GM11168 (cell line): Measurements from ENCODE around the gene PGP.
"Not testable (repeated sequence)": the region's sequence is repeated elsewhere in the genome, so short reads cannot be mapped to it uniquely, and the experiment has no call there.

Experiments
- in situ Hi-C: fragments of 300-500 bp; cut with MboI; formaldehyde crosslinking; loops from one replicate; pipeline ENCODE4 v1.12.0; 2022; ENCODE audit warnings: low sequenced_read_pairs; ENCODE audit not compliant: unreplicated experiment

Gene PGP, protein sequence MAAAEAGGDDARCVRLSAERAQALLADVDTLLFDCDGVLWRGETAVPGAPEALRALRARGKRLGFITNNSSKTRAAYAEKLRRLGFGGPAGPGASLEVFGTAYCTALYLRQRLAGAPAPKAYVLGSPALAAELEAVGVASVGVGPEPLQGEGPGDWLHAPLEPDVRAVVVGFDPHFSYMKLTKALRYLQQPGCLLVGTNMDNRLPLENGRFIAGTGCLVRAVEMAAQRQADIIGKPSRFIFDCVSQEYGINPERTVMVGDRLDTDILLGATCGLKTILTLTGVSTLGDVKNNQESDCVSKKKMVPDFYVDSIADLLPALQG

DNA sequence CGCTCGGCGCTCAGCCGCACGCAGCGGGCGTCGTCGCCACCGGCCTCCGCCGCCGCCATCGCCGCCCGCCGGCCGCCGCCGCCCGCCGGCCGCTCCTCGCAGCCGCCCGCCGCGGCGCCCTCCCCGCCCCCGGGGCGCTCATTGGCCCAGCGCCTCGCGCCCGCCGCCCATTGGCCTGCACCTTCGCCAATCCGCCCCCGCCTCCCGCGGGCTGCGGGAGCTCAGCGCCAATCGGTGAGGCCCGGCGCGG, at the start of gene PGP:
TSS of gene PGP (minus strand) at position 122 of the 250 bp plus-strand sequence. CDS start at position 59, 63 bp downstream.
- in situ Hi-C loops: no loop called here

DNA sequence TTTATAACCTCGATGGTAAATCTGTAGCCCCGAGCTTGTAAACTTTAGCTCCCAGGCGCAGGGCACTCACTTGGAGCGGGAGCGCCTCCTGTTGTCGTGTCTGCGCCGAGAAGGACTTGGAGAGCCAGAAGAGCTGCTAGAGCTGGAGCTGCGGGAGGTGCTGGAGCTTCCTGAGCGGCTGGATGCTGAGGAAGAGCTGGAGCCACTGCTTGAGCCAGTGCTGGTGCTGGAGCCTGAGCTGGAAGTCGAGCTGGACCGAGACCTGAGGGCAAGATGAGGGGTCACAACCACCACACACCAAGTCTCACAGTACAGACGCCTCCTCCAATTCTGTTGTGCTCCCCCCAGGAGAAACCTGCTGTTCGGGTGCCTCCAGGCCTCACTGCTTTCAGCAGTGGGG, 48.4 kb upstream of the PGP start:
- in situ Hi-C loops: not testable (repeated sequence)

DNA sequence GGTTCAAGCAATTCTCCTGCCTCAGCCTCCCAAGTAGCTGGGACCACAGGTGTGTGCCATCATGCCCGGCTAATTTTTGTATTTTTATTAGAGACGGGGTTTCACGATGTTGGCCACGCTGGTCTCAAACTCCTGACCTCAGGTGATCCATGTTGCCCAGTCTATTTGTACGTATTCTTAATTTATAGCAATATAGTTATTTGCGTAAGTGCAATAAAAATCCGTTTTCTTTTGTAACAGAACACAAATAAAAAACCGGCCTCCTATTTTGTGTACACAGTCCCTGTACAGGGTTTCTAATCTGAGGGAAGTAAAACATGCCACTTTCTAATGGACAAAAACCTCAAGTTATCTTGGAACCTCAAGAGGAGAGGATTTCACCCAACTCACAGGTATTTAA, 45.6 kb upstream of the PGP start:
- in situ Hi-C loops: no loop called here

DNA sequence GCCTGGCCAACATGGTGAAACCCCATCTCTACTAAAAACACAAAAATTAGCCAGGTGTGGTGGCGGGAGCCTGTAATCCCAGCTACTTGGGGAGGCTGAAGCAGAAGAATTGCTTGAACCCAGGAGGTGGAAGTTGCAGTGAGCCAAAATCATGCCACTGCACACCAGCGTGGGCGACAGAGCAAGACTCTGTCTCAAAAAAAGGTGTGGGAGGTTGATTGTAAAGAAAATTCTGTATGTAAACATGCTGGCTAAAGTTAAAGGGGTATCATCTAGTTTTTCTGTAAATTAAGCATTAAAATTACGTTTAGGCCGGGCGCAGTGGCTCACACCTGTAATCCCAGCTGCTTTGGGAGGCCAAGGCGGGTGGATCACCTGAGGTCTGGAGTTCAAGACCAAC, 43.9 kb upstream of the PGP start:
- in situ Hi-C loops: not testable (repeated sequence)

DNA sequence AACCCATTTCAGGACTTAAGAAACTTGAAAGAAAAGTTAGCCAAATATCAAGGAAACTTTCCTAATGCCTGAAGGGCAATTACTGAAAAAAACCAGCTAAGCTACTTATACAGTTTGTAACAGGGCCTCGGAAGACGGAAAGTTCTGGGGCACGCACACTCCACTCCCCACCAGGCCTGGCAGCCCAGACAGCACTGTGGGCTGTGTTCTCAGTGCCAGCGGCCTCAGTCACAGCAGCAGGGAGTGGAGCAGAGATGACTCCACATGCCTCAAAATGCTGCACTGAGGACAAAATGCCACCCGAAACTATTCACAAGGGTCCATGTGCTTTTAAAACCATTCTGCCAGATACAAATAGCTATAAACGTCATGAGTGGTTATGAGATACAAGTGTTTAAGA, 43.1 kb upstream of the PGP start:
- in situ Hi-C loops: no loop called here

DNA sequence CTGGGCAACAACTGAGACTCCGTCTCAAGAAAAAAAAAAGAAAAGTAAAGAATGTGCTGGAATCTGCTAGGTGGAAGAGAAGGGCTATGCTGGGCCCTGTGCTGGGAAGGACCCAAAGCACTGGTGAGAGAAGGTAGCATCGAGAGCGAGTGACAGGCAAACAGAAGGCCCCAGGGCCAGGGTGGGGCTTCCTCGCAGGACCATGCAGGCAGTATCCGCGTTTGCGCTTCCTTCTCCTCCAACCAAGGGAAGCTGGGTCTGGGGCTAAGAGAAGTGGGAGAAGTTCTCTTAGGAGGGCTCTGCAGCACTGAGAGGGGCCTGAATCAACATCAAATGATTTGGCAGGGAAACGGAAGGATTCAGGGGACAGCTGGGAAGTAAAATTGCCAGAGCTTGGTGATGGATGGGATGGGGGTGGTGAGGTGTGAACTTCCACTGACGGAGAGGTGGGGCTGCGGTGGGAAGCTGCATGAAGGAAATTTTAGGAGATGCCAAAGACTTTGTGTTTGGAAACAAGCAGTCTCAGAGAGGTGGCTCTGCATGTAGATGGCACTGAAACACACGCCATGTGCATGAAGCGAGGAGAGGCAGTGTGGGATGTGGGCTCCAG, 42.0 kb upstream of the PGP start:
- in situ Hi-C loops: no loop called here

DNA sequence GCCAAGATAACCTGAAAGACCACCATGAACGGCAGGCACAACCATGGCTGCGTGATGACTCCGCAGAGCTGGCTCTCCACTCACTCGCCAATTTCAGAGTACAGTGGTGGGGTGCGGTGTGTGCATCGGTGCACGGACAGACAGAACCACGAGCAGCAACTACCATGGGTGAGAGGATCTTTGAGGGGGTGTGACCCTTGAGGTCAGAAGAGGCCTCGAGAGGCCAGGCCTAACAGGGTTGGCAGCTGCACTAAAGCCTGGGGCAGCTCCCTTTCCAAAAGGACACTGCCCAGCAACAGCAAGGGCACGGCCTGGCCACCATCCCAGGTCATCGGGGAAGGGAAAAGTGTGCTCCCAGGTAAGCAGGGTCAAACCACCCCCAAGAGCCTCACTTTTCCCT, 38.7 kb upstream of the PGP start:
- in situ Hi-C loops: no loop called here

DNA sequence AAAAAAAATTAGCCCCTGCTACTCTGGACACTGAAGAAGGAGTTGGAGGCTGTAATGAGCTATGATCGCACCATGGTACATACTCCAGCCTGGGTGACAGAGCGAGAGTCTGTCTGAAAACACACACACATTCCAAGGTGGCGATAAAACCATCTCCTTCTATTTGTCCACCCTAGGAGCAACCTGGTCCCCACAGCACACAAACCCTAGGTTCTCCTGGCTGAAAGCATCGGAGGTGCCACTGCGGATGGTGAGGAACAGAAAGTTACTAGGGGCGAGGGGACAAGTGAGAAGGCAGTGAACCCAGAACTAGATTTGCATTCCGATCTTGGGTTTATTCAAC, 38.1 kb upstream of the PGP start:
- in situ Hi-C loops: no loop called here

DNA sequence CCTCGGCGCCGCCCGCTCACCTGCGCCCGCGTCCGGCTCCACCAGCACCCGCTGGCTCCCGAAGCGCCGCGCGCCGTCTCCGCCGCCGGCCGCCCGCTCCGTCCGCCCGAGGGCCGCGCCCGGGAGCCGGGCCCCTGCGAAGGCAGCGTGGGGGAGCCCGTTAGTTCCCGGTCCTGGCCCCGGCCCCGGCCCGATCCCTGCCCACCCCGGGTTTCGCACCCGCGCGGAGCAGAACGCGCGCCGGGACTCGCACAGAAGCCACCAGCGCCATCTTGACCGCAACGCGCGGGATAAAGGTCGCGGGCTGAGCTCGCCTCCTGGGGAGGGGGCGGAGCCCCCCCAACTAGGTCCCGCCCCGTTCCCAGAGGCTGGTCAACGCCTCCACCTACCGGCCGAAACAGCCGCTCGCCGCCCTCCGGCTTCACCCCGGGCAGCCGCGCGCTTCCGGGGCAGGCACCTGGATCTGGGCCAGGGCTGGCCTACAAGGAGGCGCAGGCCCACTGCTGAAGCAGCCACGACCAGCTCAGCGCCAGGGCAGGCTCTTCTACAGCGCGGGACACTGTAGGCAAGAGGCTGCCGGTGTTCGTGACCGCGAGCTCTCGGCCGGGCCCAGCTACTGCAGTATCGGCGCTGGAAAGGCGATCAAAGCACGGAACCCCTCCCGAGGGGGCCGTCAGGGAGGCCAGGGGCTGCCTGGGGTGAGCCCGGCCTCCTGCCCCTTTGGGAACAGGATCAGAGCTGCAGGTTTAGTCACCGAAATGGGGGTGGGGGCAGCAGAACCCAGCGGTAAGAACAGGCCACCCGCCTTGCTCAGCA, 36.9 kb upstream of the PGP start, which contains the start of gene ECI1:
TSS of gene ECI1 (minus strand) at position 292 of the 816 bp plus-strand sequence. CDS start at position 271, 21 bp downstream.
- in situ Hi-C loops: no loop called here

DNA sequence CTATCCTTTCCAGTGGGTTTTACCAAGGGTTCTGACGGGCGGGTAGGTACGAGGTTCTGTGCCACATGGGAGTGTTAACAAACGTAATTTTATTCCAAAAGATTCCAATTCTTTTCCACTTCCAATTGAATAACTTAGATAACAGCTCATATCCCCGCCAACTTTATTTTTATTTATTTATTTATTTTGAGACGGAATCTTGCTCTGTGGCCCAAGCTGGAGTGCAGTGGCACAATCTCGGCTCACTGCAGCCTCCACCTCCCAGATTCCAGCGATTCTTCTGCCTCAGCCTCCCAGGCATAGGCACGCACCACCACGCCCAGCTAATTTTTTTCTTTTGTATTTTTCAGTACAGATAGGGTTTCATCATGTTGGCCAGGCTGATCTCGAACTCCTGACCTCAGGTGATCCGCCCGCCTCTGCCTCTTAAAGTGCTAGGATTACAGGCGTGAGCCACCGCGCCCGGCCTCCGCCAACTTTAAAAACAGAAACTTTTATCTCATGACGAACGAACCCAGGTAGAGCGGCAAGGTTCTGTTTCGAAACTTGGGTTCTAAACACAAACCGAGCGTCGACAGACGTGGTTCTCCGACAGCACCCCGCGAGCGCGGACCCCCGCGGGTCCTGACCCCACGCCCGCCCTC, 36.1 kb upstream of the PGP start:
- in situ Hi-C loops: no loop called here

DNA sequence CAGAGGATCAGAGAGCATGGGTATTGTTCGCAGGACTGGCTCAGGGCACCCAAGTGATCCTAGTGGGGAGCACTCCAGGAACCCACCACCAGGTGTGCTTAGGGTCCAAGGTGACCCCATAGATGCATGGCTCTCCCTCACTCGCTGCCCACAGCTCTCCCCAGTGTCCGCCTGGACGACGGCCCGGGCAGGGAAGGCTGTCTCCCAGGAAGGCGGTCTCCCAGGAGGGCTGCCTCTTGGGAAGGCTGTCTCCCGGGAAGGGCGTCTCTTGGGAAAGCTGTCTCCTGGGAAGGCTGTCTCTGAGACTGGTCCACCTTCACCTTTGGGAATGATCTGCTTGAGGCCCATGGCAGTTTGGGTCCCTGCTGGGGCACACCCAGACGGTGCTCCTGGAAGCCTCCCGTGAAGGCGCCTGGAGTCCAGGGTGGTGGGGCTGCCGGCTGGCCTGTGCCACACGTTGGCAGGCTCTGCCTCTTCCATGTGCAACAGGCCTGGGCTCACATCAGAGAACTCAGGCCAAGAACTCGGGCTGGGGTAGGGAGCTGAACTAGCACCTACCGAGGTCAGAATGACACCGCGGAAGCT, 31.8 kb upstream of the PGP start:
- in situ Hi-C loops: no loop called here

DNA sequence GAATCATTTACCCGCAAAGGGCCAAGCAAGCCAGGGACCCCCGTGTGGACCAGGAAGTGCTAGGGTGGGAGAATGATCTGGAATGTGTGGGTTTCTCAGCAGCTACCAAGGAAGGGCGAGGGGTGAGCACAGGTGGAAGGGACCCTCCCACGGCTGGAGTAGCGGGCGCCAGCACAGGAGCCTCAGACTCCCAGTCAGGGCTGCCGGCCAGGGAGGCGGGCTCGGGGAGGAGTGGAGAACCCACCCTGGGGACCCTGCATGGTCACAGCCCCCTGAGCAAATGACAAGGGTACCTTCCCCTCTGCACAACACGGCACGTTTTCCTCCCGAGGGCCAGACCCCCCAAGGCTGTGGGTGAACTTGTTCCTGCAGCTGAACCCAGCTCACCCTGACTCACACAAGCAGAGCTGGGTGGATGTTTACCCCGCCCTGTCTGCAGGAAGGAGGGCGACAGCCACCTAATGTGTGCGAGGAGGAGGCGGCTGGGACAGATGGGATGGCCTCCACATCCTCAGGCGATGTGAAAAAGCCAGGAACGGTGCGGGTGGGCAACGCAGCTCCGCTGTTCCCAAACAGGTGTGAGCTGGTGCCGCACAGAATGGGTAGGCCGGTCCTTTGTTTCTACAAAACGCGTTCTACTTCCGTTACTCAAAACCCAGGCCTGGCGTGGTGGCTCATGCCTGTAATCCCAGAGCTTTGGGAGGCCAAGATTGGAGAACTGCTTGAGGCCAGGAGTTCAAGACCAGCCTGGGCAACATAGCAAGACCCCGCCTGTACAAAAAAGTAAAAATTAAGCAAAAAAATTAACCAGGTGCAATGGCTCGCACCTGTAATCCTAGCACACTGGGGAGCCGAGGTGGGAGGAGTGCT, 30.5 kb upstream of the PGP start:
- in situ Hi-C loops: no loop called here

DNA sequence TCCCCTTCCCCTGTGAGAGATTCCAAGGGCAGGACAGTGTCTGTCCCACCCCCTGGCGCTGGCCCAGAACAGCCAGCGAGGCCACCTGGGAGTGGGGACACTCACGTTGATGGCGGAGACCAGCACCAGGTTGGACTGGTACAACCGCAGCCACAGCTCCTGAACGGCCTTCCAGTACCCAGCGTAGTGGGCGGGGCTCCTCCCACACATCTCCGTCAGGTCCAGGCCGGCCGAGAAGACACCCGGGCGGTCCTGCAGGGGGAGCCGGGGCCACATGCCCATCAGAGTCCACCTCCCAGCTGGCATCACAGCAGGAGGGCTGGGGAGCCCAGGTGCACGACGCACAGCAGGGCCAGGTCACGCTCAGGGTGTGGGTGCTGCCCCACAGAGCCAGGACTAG, 29.7 kb upstream of the PGP start:
- in situ Hi-C loops: no loop called here

DNA sequence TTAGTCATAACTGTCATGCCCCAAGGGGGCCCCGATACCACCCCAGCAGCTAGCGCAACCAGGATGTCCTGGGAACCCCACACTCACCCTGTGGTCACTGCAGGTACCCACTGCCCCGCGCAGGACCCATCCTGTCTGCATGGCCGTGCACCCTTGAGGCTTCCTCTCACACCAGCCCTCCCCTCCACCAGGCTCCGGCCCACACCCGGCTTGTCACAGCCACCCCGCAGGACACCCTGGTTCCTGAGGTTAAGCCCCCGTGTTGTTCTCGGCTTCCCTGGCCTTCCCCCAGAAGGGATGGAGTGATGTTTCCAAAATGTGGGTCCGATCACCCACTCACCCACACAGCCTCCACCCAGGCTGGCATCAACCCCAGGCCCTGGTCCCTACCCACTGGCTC, 29.1 kb upstream of the PGP start:
- in situ Hi-C loops: no loop called here

DNA sequence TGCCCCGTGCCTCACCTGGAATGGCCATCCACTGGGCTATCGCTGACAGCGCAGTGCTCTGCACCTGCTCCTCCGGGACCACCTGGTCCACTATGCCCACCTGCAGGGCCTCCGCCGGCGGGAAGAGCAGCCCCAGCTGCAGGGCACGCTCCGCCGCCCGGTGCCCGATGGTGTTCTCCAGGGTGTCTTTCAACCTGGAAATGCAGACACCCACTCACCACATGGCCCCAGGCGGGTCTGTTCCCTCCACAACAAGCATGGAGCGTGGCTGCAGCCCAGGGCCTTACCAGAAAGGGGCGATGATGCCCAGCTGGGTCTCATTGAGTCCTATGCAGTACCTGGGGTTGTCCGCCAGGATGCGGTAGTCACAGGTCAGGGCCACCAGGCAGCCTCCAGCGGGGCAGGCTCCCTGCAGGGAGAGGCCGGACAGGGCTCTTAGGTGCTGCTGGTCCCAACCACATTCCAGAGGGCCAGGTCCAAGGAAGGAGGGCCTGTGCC, 28.4 kb upstream of the PGP start:
- in situ Hi-C loops: no loop called here

DNA sequence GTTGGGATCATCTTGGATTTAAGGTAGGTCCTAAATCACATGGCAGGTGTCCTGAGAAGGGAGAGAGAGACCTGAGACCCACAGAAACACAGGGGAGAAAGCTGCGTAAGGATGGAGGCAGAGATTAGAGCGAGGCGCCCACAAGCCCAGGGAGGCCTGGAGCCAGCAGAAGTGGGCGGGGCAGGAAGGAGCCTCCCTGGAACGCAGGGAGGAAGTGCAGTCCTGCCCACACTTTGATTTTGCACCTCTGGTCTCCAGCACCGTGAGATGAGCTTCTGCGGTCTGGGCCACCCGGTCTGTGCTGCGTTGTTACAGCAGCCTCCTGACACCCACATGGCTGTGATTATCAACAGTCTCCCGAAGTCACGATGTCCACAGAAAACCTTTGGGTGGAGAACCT, 28.0 kb upstream of the PGP start:
- in situ Hi-C loops: no loop called here

DNA sequence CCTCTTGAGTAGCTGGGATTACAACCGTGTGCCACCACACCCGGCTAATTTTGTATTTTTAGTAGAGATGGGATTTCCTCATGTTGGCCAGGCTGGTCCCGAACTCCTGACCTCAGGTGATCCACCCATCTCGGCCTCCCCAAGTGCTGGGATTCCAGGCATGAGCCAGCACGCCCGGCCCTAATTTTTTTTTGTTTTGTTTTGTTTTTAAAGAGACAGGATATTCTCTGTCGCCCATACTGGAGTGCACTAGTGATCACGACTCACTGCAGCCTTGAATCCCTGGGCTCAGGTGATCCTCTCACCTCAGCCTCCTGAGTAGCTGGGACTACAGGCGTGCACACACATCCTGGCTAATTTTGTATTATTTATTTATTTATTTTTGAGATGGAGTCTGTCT, 25.7 kb upstream of the PGP start:
- in situ Hi-C loops: not testable (repeated sequence)

DNA sequence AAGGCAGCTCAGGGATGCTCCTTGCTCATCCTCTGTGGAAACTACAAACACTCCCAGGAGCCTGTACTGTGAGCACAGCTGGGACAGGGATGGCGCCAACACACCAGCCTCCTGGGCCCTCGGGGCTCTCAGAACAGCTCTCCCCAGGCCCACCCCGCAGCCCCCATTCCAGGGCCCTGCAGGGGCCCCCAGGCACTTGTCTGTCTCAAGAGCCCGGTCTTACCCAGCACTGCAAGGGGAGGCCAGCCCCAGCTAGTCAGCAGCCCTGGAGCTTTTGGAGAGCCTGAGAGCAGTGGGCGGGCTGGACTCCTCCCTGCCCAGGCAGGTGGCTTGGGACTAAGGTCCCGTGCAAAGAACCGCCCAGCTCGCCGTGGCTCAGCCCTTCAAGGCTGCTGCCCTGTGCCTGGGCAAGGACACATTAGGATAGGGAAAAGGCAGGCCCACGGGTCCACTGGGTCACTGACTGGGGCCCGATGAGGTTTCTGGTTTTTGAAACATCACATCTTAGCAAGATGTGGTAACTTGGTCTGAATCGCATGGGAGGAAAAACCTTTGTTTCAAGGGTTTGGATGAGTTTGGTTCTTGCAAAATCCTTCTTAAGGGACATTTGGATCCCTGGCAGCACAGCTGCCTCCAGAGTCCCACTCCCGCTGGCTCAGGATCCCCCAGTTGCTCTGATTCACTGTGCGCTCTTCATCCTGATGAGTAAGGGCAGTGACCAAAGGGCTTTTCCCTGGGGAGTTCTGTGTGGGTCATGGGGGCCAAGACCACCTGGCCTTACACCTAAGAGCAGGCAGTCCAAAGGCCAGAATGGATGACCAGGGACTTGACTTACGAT, 24.4 kb upstream of the PGP start:
- in situ Hi-C loops: no loop called here
